NCI-H524 (cell line): ENCODE results near the gene RPTOR.
A peak's percentile ranks its signal among the peaks of the same experiment; 100 is the strongest.
"Not testable (repeated sequence)": the region's sequence is repeated elsewhere in the genome, so short reads cannot be mapped to it uniquely, and the experiment has no call there.

ENCODE experiments used
- DNase-seq, 2 experiments: peaks; one replicate each; lab custom pipeline; 2025; lab: John Stamatoyannopoulos, UW

The RPTOR gene

GRCh38 chr17:80516171-80516932 is 28.3 kb upstream of the RPTOR start:
- peak in 1 of 2 experiments; percentile 44 for DNase-seq

GRCh38 chr17:80517641-80518040 is 27.0 kb upstream of the RPTOR start:
- DNase-seq, result no peak

GRCh38 chr17:80518392-80518791 is 26.2 kb upstream of the RPTOR start:
- DNase-seq, result no peak

DNA sequence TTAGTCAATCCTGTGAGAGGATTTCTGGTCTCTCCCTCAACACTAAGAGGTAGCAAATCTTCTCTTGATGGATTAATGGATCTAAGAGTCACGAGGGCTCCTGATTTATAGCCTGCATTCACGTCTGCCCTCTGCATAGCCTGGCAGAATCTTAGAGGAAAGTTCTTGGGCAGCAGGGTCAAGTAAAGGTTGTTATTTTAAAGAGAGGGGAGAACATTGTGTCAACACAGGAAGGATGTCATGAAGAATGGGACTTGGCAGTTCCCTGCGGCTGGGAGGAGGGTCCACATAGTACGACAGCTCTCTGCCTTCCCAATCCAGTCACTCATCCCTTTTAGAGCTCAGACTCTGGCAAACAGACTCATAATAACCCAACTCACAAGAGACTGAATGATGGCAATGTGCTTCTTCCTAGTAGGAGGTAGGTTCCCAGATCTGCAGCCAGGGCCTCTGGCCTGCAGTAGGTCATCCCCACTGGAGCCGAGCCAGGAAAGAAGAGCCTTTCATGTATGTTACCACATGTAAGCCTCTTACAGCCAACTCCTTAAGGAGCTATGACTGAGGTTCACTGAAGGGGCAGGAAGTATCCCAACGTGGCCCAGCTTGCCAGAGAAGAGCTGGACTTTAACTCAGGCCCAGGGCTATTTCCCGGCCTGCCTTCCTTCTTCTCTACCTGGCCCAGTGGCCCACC is 25.4 kb upstream of the RPTOR start:
- peak in 1 of 2 experiments; percentile 42 for DNase-seq

DNA sequence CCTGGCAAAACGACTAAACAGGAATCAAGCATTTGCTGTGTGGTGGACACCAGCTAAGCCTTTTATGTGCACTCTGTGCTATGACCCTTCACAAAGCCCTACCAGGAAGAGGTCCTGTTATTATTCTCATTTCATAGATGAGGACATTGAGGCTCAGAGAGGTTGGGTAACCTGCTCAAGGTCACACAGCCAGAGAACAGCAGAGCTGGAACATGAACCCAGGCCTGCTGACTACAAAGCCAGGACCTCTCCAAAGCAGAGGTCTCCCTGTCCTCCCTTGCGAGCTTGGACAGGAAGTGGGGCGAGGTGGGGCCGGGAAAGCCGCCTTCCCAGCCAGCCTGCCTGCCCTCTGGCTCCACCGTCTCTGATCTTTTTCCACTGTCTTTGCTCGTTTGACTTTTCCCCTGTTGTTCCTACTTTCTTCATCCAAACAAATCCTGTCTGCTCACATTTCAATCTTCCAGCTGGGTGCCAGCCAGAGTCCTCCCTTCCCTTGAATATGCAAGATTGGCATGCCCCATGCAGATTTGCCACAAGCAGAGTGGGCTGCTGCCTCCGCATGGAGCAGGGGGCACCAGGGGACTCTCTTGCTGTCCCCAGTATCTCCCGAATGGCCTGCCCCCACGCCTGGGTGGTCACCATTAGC is 23.7 kb upstream of the RPTOR start:
- no peak for DNase-seq

- DNase-seq, result no peak
Measured at GRCh38 chr17:80523054-80523744, 21.4 kb upstream of the RPTOR start.

DNA sequence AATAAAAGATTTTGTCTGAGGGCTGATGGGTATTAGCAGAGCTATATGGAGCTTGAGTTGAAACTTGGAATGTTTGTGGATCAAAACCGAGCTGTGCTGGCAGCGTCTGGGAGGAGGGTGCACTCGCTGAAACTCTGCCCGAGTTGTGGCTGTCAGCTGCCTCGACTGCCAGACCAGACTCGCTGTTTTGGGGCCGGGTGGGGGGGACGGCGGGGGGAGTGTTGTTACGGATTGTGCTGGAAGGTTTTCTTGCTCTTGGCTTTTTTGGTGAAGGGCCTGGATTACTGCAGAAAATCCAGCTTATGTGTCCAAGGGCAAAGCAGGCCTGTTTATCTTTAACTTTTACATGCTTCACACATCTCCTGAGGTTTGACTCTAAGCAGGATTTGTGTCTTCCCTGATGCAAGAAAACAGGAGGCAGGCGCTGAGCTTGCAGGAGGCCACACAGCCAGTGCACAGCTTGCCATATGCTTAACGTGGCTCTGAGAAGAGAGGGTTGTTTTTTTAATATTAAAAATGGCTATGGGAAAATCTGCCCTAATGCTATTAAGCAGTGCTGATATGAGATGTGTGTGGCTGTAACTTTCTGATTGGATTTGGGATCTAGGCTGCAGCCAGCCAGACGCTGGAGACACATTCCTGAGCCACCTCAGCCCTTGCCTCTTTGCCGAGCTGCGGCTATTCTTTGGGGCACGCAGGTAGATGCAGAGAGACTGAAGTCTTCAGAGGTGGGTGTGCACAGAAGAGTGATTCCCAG is 20.5 kb upstream of the RPTOR start:
- DNase-seq, result peak; percentile 95 to 98

GRCh38 chr17:80526116-80526910 is 18.3 kb upstream of the RPTOR start:
- DNase-seq, result no peak

- DNase-seq, result no peak
Measured at GRCh38 chr17:80527016-80527645, 17.5 kb upstream of the RPTOR start.

DNA sequence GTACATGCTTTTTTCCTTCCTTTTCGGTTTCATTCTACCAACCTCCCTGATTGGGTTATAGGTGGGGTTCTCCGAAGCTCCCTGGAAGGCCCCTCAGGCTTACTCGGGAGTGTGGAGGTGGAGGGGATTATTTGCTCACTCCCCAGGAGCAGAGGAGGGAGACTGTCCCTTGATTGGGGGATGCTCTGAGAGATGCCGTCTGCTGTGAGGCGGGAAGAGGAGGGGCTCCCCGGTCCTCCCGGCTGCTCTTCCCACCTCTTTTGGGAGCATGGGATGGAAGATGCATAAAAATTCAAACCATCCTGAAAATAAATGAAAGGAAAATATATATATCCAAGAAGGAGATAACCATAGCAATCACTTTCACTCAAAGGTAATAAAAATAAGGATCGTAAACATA is 16.1 kb upstream of the RPTOR start:
- peak in 1 of 2 experiments; percentile 73 for DNase-seq

DNA sequence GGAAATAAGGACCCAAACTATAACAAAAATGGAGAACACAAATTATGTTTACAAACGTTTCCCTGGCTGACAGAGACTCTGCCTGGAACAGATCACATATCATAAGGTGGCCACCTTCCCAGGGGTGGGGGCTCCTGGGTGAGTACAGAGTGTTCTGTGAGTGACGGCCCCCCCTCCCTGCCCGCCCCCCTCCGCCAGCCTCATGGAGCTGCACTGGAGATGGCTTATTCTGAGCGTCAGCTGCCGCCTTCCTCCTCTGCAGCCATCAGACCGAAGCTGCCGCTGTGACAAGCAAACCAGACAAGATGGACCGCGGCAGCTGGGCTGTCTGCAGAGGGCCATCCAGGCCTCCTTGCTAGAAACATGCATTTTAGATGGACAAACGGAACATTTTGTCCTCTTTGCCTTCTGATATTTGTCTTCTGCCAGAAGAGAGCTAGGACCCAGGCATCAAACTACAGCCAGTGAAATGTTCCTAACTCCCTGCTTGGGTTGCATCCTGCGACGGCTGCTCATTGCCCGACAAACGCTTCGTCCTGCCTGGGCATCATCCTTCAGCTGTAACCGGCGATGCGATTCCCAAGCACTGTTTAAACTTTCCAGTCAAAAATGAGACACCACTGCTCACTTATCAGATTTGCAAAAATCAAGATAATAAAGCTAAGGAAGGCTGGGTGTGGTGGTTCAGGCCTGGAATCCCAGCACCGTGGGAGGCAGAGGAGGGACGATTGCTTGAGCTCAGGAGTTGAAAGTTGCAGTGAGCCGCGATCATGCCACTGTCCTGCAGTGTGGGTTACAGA is 15.3 kb upstream of the RPTOR start:
- peak; percentile 55 to 82 for DNase-seq

DNA sequence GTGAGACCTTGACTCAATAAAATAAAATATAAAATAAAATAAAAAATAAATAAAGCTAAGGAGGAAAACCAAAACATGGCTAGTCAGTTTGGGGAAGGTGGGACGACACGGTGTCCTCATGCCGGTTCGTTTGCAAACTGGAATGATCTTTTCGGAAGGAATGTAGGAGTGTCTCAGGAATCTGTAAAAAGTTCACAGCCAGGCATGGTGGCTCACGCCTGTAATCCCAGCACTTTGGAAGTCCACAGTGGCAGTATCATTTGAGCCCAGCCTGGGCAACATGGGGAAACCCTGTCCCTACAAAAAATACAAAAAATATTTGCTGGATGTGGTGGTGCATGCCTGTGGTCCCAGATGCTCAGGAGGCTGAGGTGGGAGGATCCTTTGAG is 14.7 kb upstream of the RPTOR start:
- DNase-seq, result no peak

- no peak for DNase-seq
Measured at GRCh38 chr17:80531400-80531799, 13.2 kb upstream of the RPTOR start.

DNA sequence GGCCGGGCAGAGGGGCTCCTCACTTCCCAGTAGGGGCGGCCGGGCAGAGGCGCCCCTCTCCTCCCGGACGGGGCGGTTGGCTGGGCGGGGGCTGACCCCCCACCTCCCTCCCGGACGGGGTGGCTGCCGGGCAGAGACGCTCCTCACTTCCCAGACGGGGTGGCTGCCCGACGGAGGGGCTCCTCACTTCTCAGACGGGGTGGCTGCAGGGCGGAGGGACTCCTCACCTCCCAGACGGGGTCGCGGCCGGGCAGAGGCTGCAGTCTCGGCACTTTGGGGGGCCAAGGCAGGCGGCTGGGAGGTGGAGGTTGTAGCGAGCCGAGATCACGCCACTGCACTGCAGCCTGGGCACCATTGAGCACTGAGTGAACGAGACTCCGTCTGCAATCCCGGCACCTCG is 7.3 kb upstream of the RPTOR start:
- not testable (repeated sequence) for DNase-seq

DNA sequence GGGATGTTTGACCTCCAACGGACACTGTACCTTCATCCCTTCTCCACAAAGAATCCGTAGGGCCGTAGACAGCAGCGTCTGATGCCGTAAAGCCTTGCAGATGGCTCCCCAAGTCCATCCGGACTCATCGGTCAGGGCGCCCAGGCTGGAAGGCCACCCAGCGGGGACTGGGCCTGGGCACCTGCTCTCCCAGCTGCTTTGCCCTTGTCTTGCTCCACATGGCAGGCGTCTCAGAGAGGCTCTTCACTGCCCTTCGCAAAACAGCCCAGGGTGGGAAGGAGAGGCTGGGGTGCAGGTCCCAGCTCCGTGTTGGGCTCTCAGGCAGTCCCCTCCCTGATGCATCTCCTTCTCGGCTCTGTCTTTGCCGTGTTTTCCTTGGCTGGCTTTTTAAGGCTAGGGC is 6.2 kb upstream of the RPTOR start:
- peak in 1 of 2 experiments; percentile 58 for DNase-seq

DNA sequence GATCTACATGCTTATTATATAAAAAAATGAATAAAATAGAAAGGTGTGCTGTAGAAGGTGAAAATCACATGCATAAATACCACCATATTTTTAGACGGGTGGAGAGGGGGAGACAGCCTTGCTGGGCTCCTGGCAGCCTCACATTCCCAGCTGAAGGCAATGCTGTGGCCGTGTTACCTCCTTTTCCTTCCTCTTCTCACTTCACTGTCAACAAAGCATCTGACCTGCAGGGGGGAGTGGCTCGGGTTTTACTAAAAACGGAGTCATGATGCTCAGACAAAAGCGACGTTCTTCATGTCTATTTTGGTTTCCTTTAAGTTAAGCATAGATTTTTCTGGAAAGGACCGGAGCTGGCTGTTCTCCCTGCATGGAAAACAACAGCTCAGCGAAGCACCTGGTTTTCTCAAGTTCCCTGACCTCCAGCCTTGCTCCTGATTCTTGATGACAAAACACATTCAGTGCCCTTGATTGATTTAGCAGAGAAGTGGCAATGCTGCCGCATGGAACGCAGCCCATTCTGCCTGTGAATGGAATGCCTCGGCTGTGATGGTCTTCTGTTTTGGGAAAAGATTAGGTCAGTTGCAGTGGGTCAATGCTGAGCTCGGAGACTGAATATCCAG is 5.5 kb upstream of the RPTOR start:
- DNase-seq, result peak; percentile 40 to 59

GRCh38 chr17:80545499-80545826 is 825 bp downstream of the RPTOR start:
- DNase-seq, result no peak

- no peak for DNase-seq
Measured at GRCh38 chr17:80546267-80546666, 1.6 kb downstream of the RPTOR start.

DNA sequence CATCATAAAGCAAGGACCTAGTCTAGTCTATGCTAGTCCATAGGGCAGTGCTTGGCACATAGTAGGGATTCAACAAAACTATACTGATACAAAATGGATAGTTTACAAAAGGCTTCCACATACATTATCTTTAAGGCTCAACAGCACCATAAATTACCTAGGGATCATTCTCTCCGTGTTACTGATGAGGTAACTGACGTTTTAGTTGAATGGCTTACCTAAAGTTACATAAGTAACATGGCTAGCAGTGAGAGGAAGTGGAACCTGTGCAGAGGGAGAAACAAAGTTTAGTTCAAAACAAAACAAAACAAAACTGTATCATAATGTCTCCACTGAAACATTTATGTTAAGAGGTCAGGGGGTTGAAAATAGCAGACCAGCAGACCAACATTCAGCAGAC is 7.9 kb downstream of the RPTOR start:
- DNase-seq, result no peak
